CD4-positive, alpha-beta T cell treated with Interleukin-4 for 4 hours (primary cell): ENCODE measurements around the gene SYCP3.
"Not testable (repeated sequence)": the region's sequence is repeated elsewhere in the genome, so short reads cannot be mapped to it uniquely, and the experiment has no call there.

Experiments used
- DNase-seq: peaks from one replicate; pipeline ENCODE4 v3.0.0-alpha.2; 2020

The SYCP3 gene

GRCh38 chr12:101759396-101760047 lies 20.3 kb upstream of the SYCP3 start:
- DNase-seq = peak; percentile 56

- DNase-seq = no peak
Observed at GRCh38 chr12:101750152-101750551, 10.9 kb upstream of the SYCP3 start.

GRCh38 chr12:101749657-101750056 lies 10.4 kb upstream of the SYCP3 start:
- no peak for DNase-seq

- DNase-seq = no peak
Observed at GRCh38 chr12:101748907-101749306, 9.6 kb upstream of the SYCP3 start.

- no peak for DNase-seq
Observed at GRCh38 chr12:101747697-101748096, 8.4 kb upstream of the SYCP3 start.

- DNase-seq = no peak
Observed at GRCh38 chr12:101746661-101747060, 7.4 kb upstream of the SYCP3 start.

- DNase-seq = no peak
Observed at GRCh38 chr12:101746196-101746595, 6.9 kb upstream of the SYCP3 start.

GRCh38 chr12:101745481-101745880 lies 6.2 kb upstream of the SYCP3 start:
- no peak for DNase-seq

- DNase-seq = peak; percentile 10
Observed at GRCh38 chr12:101743724-101744472, 4.6 kb upstream of the SYCP3 start.

GRCh38 chr12:101743242-101743641 lies 4.0 kb upstream of the SYCP3 start:
- DNase-seq = no peak

GRCh38 chr12:101740980-101741379 lies 1.7 kb upstream of the SYCP3 start:
- no peak for DNase-seq

GRCh38 chr12:101740566-101740965 lies 1.3 kb upstream of the SYCP3 start:
- no peak for DNase-seq

- no peak for DNase-seq
Observed at GRCh38 chr12:101737476-101737875, 1.8 kb downstream of the SYCP3 start.

GRCh38 chr12:101734482-101734881 lies 4.8 kb downstream of the SYCP3 start:
- not testable (repeated sequence) for DNase-seq

- DNase-seq = no peak
Observed at GRCh38 chr12:101733166-101733565, 6.1 kb downstream of the SYCP3 start.

- DNase-seq = no peak
Observed at GRCh38 chr12:101732318-101732717, 6.9 kb downstream of the SYCP3 start.

- no peak for DNase-seq
Observed at GRCh38 chr12:101729842-101730241, 9.4 kb downstream of the SYCP3 start.

- DNase-seq = no peak
Observed at GRCh38 chr12:101727098-101727497, 12.2 kb downstream of the SYCP3 start.

- no peak for DNase-seq
Observed at GRCh38 chr12:101722392-101722791, 16.9 kb downstream of the SYCP3 start.

- DNase-seq = no peak
Observed at GRCh38 chr12:101720118-101720517, 19.1 kb downstream of the SYCP3 start.

- no peak for DNase-seq
Observed at GRCh38 chr12:101719566-101719965, 19.7 kb downstream of the SYCP3 start.

- DNase-seq = no peak
Observed at GRCh38 chr12:101714877-101715444, 24.3 kb downstream of the SYCP3 start.

- DNase-seq = no peak
Observed at GRCh38 chr12:101713930-101714329, 25.3 kb downstream of the SYCP3 start.

GRCh38 chr12:101713059-101713682 lies 26.1 kb downstream of the SYCP3 start:
- no peak for DNase-seq
